CD8-positive, alpha-beta memory T cell (primary cell): Measurements from ENCODE around the gene SLC6A20. TPM values are rescaled to one million over a fixed set of nuclear protein-coding genes. Genes with fewer than 3 reads are reported as not detected.

Experiments used
- CTCF ChIA-PET: fragments of 350-600 bp; sonication (Branson Sonifier 250); formaldehyde crosslinking; loops from one replicate; lab custom pipeline; 2021; ENCODE audit warnings: antibody characterized with exemption; lab: Charles Lee
- POLR2A ChIA-PET: fragments of 350-600 bp; sonication (Branson Sonifier 250); formaldehyde crosslinking; loops from one replicate; lab custom pipeline; 2021; ENCODE audit warnings: antibody characterized with exemption; lab: Charles Lee
- DNase-seq, 5 donors: peaks; one replicate each; pipeline versions ENCODE4 v3.0.0 to v3.0.0-alpha.2; 2020 to 2022; ENCODE audit warnings: mixed read lengths in 1 of 5
- H3K27ac ChIP-seq: one replicate; pipeline ENCODE4 v1.7.0; 2013; ENCODE audit warnings: low read depth, mild to moderate bottlenecking, low read length, moderate library complexity
- H3K27me3 ChIP-seq: 2 replicates; pipeline ENCODE4 v1.7.0; 2013; ENCODE audit warnings: low read length, mild to moderate bottlenecking; ENCODE audit not compliant: insufficient read depth, poor library complexity, severe bottlenecking
- H3K36me3 ChIP-seq: 2 replicates; pipeline ENCODE4 v1.7.0; 2013; ENCODE audit warnings: mild to moderate bottlenecking, low read length, moderate library complexity; ENCODE audit not compliant: insufficient read depth
- H3K4me1 ChIP-seq: 2 replicates; pipeline ENCODE4 v1.7.0; 2013; ENCODE audit warnings: mild to moderate bottlenecking, low read length, moderate library complexity; ENCODE audit not compliant: insufficient read depth
- H3K4me3 ChIP-seq: 2 replicates; pipeline ENCODE4 v1.7.0; 2013; ENCODE audit warnings: mild to moderate bottlenecking, low read length
- H3K9me3 ChIP-seq: 2 replicates; pipeline ENCODE4 v1.7.0; 2013; ENCODE audit warnings: mild to moderate bottlenecking, low read length
- H3K27ac Mint-ChIP-seq, 8 donors: one replicate each; pipeline ENCODE4 v1.8.0; 2020 to 2021; ENCODE audit warnings: mixed read lengths in 8 of 8, mild to moderate bottlenecking in 6 of 8, inconsistent platforms in 3 of 8, moderate library complexity in 3 of 8
- H3K27me3 Mint-ChIP-seq, 2 donors: one replicate each; pipeline ENCODE4 v1.8.0; 2020 to 2021; ENCODE audit warnings: mixed read lengths in 2 of 2, mild to moderate bottlenecking in 1 of 2, moderate library complexity in 1 of 2
- H3K36me3 Mint-ChIP-seq, 3 donors: one replicate each; pipeline ENCODE4 v1.8.0; 2020 to 2021; ENCODE audit warnings: mixed read lengths in 3 of 3, inconsistent platforms in 1 of 3, mild to moderate bottlenecking in 1 of 3
- H3K4me1 Mint-ChIP-seq, 3 donors: one replicate each; pipeline ENCODE4 v1.8.0; 2020 to 2021; ENCODE audit warnings: mixed read lengths in 3 of 3, inconsistent platforms in 1 of 3, mild to moderate bottlenecking in 1 of 3
- H3K4me3 Mint-ChIP-seq, 7 donors: one replicate each; pipeline ENCODE4 v1.8.0; 2020 to 2021; ENCODE audit warnings: mixed read lengths in 7 of 7, mild to moderate bottlenecking in 6 of 7, moderate library complexity in 4 of 7, inconsistent platforms in 2 of 7
- H3K9me3 Mint-ChIP-seq, 5 donors: one replicate each; pipeline ENCODE4 v1.8.0; 2020 to 2022; ENCODE audit warnings: mixed read lengths in 5 of 5, mild to moderate bottlenecking in 3 of 5, moderate library complexity in 2 of 5, inconsistent platforms in 1 of 5
- polyA plus RNA-seq: library from polyadenylated mRNA; unstranded; fragments of 300-500 nt; fragmentation: Illumina TruSeq; gene quantifications from one replicate; pipeline ENCODE4 v1.2.3, GENCODE V29; 2021
- total RNA-seq, 2 experiments: library from RNA; stranded (reverse); gene quantifications; one replicate each; pipeline ENCODE4 v1.2.3, GENCODE V29; 2021

Gene SLC6A20
- total and polyA plus RNA-seq, 3 experiments from 2014 or later = not detected

DNA sequence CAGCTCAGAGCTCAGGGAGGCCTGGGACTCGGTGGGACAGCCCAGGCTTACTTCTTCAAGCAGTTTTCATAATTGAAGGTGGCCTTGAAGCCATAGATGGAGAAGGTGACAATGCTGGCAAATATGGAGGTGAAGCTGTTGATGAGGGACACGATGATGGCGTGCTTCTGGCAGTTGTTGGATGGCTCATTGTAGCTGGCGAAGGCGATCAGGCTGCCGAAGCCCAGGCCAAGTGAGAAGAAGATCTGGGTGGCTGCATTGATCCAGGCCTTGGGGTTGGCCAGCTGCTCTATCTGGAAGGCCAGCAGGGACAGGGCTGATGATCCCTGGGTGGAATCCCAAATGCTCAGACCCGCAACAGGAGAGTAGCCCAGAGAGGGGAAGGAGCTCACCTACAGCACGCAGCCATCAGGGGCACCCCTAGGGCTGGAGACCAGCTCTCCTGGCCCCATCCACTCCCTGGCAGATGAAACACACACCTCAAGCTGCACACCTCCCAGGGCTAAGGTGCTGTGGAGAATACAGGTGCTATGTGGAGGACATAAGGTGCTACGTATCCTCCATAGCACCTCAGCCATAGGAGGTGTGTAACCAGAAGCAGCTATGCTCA, 25.1 kb downstream of the SLC6A20 start:
- H3K4me3 ChIP-seq = no peak overlapping the region
- no peaks in the 10 kb centered on the region for H3K36me3 Mint-ChIP-seq
- H3K4me1 ChIP-seq = no peaks in the 10 kb centered on the region
- ChIA-PET CTCF (interaction anchor here (1.3 to 2.3 kb wide), 3 partner anchors 11 to 307 kb away, joined by 5 read pairs; no protein-coding TSS in a partner anchor), POLR2A (no interaction called here)
- H3K27ac Mint-ChIP-seq = no peak overlapping the region
- peaks cover 6 to 17% (median 16%) of the 10 kb centered on the region in 3 donors for H3K4me1 Mint-ChIP-seq
- H3K27me3 Mint-ChIP-seq = peaks cover 4% of the 10 kb centered on the region in 2 donors
- no peak overlapping the region for H3K27ac ChIP-seq
- no peak overlapping the region for H3K4me3 Mint-ChIP-seq
- no peak for DNase-seq
- peaks cover 0 to 2% (median 0%) of the 10 kb centered on the region in 5 donors for H3K9me3 Mint-ChIP-seq
- H3K27me3 ChIP-seq = no peaks in the 10 kb centered on the region
- H3K9me3 ChIP-seq = no peaks in the 10 kb centered on the region
- H3K36me3 ChIP-seq = no peaks in the 10 kb centered on the region

DNA sequence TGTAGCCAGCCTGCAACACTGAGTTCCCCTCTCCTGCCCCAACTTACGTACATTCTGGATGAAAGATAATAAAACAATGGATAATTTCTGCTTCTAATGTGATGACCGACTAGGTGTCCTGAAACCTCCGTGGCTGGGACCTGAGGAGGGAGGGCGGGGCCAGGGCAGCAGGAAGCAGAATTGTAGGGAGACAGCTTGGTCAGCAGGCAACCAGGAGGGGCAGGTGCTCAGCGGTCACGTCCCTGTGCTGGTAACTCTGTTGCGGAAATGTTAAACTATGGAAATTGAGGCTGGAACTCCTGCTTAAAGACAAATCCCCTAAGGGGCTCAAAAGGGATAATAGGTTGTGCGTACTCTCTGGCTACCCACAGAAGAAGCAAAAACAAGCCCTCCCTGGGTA, 30.4 kb downstream of the SLC6A20 start:
- H3K9me3 ChIP-seq = no peaks in the 10 kb centered on the region
- H3K27ac ChIP-seq = no peak overlapping the region
- POLR2A ChIA-PET = no interaction called here
- Mint-ChIP-seq H3K27ac (no peak overlapping the region), H3K36me3 (no peaks in the 10 kb centered on the region), H3K4me3 (no peak overlapping the region), H3K27me3 (peaks cover 4 to 10% of the 10 kb centered on the region in 2 donors), H3K9me3 (peaks cover 0 to 2% (median 0%) of the 10 kb centered on the region in 5 donors), H3K4me1 (peaks cover 2 to 5% (median 4%) of the 10 kb centered on the region in 3 donors)
- no peaks in the 10 kb centered on the region for H3K36me3 ChIP-seq
- CTCF ChIA-PET = interaction anchor here (1.3 to 1.4 kb wide), 2 partner anchors 18 to 163 kb away, joined by 3 read pairs; no protein-coding TSS in a partner anchor
- DNase-seq = no peak
- H3K4me3 ChIP-seq = no peak overlapping the region
- H3K27me3 ChIP-seq = no peaks in the 10 kb centered on the region
- H3K4me1 ChIP-seq = no peaks in the 10 kb centered on the region

GRCh38 chr3:45765266-45765851, 31.0 kb downstream of the SLC6A20 start:
- H3K36me3 ChIP-seq = no peaks in the 10 kb centered on the region
- no peak for DNase-seq
- no peaks in the 10 kb centered on the region for H3K4me1 ChIP-seq
- H3K4me3 Mint-ChIP-seq = no peak overlapping the region
- H3K27ac Mint-ChIP-seq = no peak overlapping the region
- H3K27ac ChIP-seq = no peak overlapping the region
- H3K9me3 ChIP-seq = no peaks in the 10 kb centered on the region
- peaks cover 2 to 5% (median 4%) of the 10 kb centered on the region in 3 donors for H3K4me1 Mint-ChIP-seq
- H3K9me3 Mint-ChIP-seq = peaks cover 0 to 2% (median 0%) of the 10 kb centered on the region in 5 donors
- ChIA-PET POLR2A (no interaction called here), CTCF (interaction anchor here (1.3 to 1.4 kb wide), 2 partner anchors 18 to 164 kb away, joined by 3 read pairs; no protein-coding TSS in a partner anchor)
- H3K36me3 Mint-ChIP-seq = no peaks in the 10 kb centered on the region
- peaks cover 4 to 10% of the 10 kb centered on the region in 2 donors for H3K27me3 Mint-ChIP-seq
- no peaks in the 10 kb centered on the region for H3K27me3 ChIP-seq
- no peak overlapping the region for H3K4me3 ChIP-seq

DNA sequence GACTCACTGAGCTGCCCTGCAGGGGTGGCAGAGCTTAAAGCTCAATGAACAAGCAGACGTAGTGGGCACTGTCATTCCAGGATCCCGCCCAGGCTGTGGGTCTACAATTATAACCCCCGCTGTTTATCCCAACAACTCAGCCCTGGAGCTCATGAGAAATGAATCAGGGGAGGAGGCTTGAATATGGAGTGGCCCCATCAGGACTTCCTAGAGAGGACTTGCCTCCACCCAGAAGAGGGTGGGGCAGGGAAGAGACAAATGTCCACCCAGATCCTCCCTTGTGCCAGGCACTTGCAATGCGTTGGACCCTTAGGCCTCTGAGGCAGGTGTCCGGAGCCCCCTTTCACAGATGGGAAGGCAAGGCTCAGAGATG, 33.0 kb downstream of the SLC6A20 start:
- Histone ChIP-seq H3K4me1 (no peaks in the 10 kb centered on the region), H3K9me3 (no peaks in the 10 kb centered on the region), H3K27me3 (no peaks in the 10 kb centered on the region), H3K36me3 (no peaks in the 10 kb centered on the region), H3K4me3 (no peak overlapping the region), H3K27ac (no peak overlapping the region)
- Mint-ChIP-seq H3K27me3 (peaks cover 4 to 10% of the 10 kb centered on the region in 2 donors), H3K4me3 (no peak overlapping the region), H3K4me1 (peaks cover 2 to 5% (median 4%) of the 10 kb centered on the region in 3 donors), H3K9me3 (peaks cover 0 to 2% (median 0%) of the 10 kb centered on the region in 5 donors), H3K27ac (no peak overlapping the region), H3K36me3 (no peaks in the 10 kb centered on the region)
- DNase-seq = no peak
- POLR2A ChIA-PET = no interaction called here
- CTCF ChIA-PET = interaction anchor here (1.6 to 5.9 kb wide), 3 partner anchors 162 to 314 kb away, joined by 4 to 42 read pairs (median 31); no protein-coding TSS in a partner anchor

- DNase-seq = no peak
- POLR2A ChIA-PET = no interaction called here
- Histone ChIP-seq H3K9me3 (no peaks in the 10 kb centered on the region), H3K4me3 (no peak overlapping the region), H3K27ac (no peak overlapping the region), H3K36me3 (no peaks in the 10 kb centered on the region), H3K4me1 (no peaks in the 10 kb centered on the region), H3K27me3 (no peaks in the 10 kb centered on the region)
- Mint-ChIP-seq H3K4me1 (peaks cover 2 to 5% (median 4%) of the 10 kb centered on the region in 3 donors), H3K27ac (no peak overlapping the region), H3K27me3 (peaks cover 4 to 8% of the 10 kb centered on the region in 2 donors), H3K9me3 (peaks cover 0 to 2% (median 0%) of the 10 kb centered on the region in 5 donors), H3K4me3 (no peak overlapping the region), H3K36me3 (no peaks in the 10 kb centered on the region)
- CTCF ChIA-PET = interaction anchor here (1.6 to 5.9 kb wide), 3 partner anchors 162 to 315 kb away, joined by 4 to 42 read pairs (median 31); no protein-coding TSS in a partner anchor
Observed at GRCh38 chr3:45762647-45763302, 33.6 kb downstream of the SLC6A20 start.

DNA sequence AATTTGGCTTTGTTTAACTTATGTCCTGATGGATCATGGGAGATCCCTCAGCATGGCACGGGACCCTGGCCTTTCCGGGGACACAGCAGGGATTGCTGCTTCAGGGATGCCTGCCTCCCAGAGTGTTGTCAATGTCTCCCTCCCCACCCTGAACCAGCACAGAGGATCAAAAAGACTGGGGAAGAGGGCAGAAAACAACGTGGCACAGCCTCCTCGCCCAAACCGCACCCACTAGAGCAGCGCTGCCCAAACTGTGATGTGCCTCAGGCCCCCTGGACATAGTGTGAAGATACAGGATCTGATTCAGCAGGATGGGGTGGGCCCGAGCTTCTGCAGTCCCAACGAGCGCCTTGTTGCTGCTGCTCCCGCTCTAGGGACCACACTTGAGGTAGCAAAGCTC, 34.5 kb downstream of the SLC6A20 start:
- Mint-ChIP-seq H3K27me3 (peaks cover 4 to 6% of the 10 kb centered on the region in 2 donors), H3K4me3 (no peak overlapping the region), H3K4me1 (peaks cover 2 to 5% (median 4%) of the 10 kb centered on the region in 3 donors), H3K27ac (no peak overlapping the region), H3K9me3 (no peaks in the 10 kb centered on the region), H3K36me3 (no peaks in the 10 kb centered on the region)
- no peak for DNase-seq
- Histone ChIP-seq H3K4me1 (no peaks in the 10 kb centered on the region), H3K9me3 (no peaks in the 10 kb centered on the region), H3K27ac (no peak overlapping the region), H3K36me3 (no peaks in the 10 kb centered on the region), H3K4me3 (no peak overlapping the region), H3K27me3 (no peaks in the 10 kb centered on the region)
- ChIA-PET POLR2A (no interaction called here), CTCF (interaction anchor here (0.6 to 5.9 kb wide), 8 partner anchors 12 to 608 kb away, joined by 3 to 42 read pairs (median 6); partner anchors contain the start of gene LZTFL1)

- Mint-ChIP-seq H3K9me3 (no peaks in the 10 kb centered on the region), H3K36me3 (no peaks in the 10 kb centered on the region), H3K27ac (peak overlapping the region in 1 of 8 donors; percentile 17), H3K4me1 (peaks cover 2 to 5% (median 4%) of the 10 kb centered on the region in 3 donors), H3K27me3 (peaks cover 4 to 6% of the 10 kb centered on the region in 2 donors), H3K4me3 (no peak overlapping the region)
- no peak overlapping the region for H3K27ac ChIP-seq
- H3K36me3 ChIP-seq = no peaks in the 10 kb centered on the region
- no peak overlapping the region for H3K4me3 ChIP-seq
- CTCF ChIA-PET = interaction anchor here (0.6 to 5.9 kb wide), 13 partner anchors 10 to 608 kb away, joined by 3 to 42 read pairs (median 5); partner anchors contain the start of gene LZTFL1
- no peaks in the 10 kb centered on the region for H3K9me3 ChIP-seq
- H3K27me3 ChIP-seq = no peaks in the 10 kb centered on the region
- DNase-seq = peak; percentile 20 to 62 (median 27)
- POLR2A ChIA-PET = interaction anchor here (0.5 to 0.6 kb wide), 2 partner anchors 91 to 1559 kb away, joined by 3 read pairs; no protein-coding TSS in a partner anchor
- no peaks in the 10 kb centered on the region for H3K4me1 ChIP-seq
Observed at GRCh38 chr3:45760878-45761711, 35.2 kb downstream of the SLC6A20 start.
